Neural cell (in vitro differentiated cells): ENCODE data around the gene TAPBP.

Experiments
- POLR2AphosphoS5 ChIP-seq: IDR thresholded peaks from 2 replicates; pipeline ENCODE4 v1.6.1; 2012
- REST ChIP-seq: IDR thresholded peaks from 2 replicates; pipeline ENCODE4 v1.6.1; 2012; ENCODE audit warnings: borderline replicate concordance
- TAF1 ChIP-seq: IDR thresholded peaks from 2 replicates; pipeline ENCODE4 v1.6.1; 2012; ENCODE audit warnings: low read depth

GRCh38 chr6:33290459-33290858 is 23.4 kb downstream of the TAPBP start:
- TF ChIP-seq POLR2AphosphoS5, result no peak
- no peak for TF ChIP-seq REST
- no peak for TF ChIP-seq TAF1
